ENCODE measurements around the gene ALDH1L1.

GRCh38 chr3:126100634-126101301 is 79.6 kb downstream of the ALDH1L1 start:
- TF ChIP-seq CTCF (IDR thresholded peaks at IDR 0.05; ENCODE audit: low read length) (no peak), EZH2phosphoT487 (IDR thresholded peaks at IDR 0.05; ENCODE audit: low read length) (no peak), EZH2 (optimal IDR thresholded peaks at IDR 0.05; ENCODE audit: low read depth, low read length) (no peak)
